Esophagus (tissue), 2 donors: ENCODE measurements around the gene NPLOC4. TPM values are rescaled to one million over a fixed set of nuclear protein-coding genes. Genes with fewer than 3 reads are reported as not detected.
"Not testable (repeated sequence)": the region's sequence is repeated elsewhere in the genome, so short reads cannot be mapped to it uniquely, and the experiment has no call there.

ENCODE experiments used
- H3K27ac ChIP-seq, 2 donors: one replicate each; pipeline ENCODE4 v1.5.1; 2013; ENCODE audit warnings: low read depth in 2 of 2, mild to moderate bottlenecking in 2 of 2, inconsistent platforms in 1 of 2, low read length in 1 of 2, moderate library complexity in 1 of 2
- H3K27me3 ChIP-seq, 2 donors: one replicate each; pipeline ENCODE4 v1.6.1; 2013; ENCODE audit warnings: low read length in 2 of 2, control low read depth in 1 of 2, mild to moderate bottlenecking in 1 of 2; ENCODE audit not compliant: insufficient read depth in 2 of 2, control insufficient read depth in 1 of 2
- H3K36me3 ChIP-seq, 2 donors: one replicate each; pipeline ENCODE4 v1.6.1; 2013; ENCODE audit warnings: low read length in 1 of 2; ENCODE audit not compliant: control insufficient read depth in 2 of 2, insufficient read depth in 2 of 2
- H3K4me1 ChIP-seq, 2 donors: one replicate each; pipeline ENCODE4 v1.6.1; 2013; ENCODE audit warnings: low read length in 1 of 2; ENCODE audit not compliant: control insufficient read depth in 2 of 2, insufficient read depth in 2 of 2
- H3K4me3 ChIP-seq, 2 donors: one replicate each; pipeline ENCODE4 v1.5.1; 2013; ENCODE audit warnings: low read length in 2 of 2, mild to moderate bottlenecking in 2 of 2, low read depth in 1 of 2, moderate library complexity in 1 of 2
- H3K9me3 ChIP-seq, 2 donors: one replicate each; pipeline ENCODE4 v1.6.1; 2013; ENCODE audit warnings: mild to moderate bottlenecking in 2 of 2, low read depth in 1 of 2, low read length in 1 of 2, moderate library complexity in 1 of 2; ENCODE audit not compliant: control insufficient read depth in 2 of 2, insufficient read depth in 1 of 2
- WGBS, 2 donors: extraction: QIAGEN DNeasy Blood & Tissue Kit; methylation state at CpG; one replicate each; pipeline ENCODE4 v1.1.7; 2013; 5-methylcytosine and 5-hydroxymethylcytosine counted together
- polyA plus RNA-seq, 2 donors: library from polyadenylated mRNA; stranded (reverse); fragments of 200-250 nt; gene quantifications; one replicate each; pipeline ENCODE4 v1.2.3, GENCODE V29; 2013
- donor health status: healthy with polysubstance abuse.
- donor health status: Bipolar disorder and iron deficiency.

The NPLOC4 gene
- polyA plus RNA-seq, 2 donors, result 30.6 to 38.8 TPM

- Histone ChIP-seq H3K27ac (no peak overlapping the region), H3K36me3 (peaks cover 4 to 31% of the 10 kb centered on the region in 2 donors), H3K4me3 (no peak overlapping the region), H3K27me3 (no peaks in the 10 kb centered on the region), H3K4me1 (peaks cover 2 to 5% of the 10 kb centered on the region in 2 donors), H3K9me3 (no peaks in the 10 kb centered on the region)
- 38 to 41% methylated on average over 9 of the region's 9 CpGs for WGBS, 2 donors
These were observed 35.3 kb downstream of the NPLOC4 start for GRCh38 chr17:81601525-81602120.

DNA sequence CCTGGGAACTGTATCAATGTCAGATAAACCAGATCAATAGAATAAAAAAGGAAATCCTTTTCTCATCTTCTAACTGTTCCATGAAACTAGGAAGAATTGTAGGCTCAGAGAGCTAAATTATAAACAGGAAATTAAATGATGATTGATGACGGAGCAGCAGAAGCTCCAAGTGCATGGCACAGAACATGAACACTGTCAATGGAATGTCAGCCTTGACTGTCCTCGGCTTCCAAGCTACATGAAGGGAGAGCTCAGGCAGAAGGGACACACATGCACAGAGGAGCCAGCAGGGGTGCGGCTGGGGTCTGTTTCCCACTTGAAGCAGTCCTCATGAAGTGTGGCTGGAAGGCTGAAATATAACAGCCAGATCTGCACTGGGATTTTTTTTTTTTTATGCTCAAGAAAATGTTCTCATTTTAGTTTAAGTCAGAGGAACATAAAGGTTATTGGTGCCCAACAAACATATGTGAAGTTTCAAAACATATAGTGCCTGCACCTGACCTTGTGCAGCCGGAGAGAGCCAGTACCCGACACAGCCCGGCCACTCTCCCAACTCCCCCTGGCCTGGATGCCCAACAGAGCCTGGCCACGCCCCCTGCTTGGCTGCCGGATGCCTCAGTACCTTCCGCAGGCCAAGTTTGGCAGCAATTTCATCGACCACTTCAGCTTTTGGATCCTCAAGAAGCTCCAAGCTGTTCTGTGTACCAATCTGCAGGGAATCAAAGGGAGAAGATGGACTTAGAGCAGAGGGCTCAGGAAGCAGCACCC is 37.0 kb downstream of the NPLOC4 start:
- 47 to 70% methylated on average over 10 of the region's 10 CpGs for WGBS, 2 donors
- no peak overlapping the region for H3K27ac ChIP-seq
- H3K36me3 ChIP-seq, result peaks cover 0 to 25% of the 10 kb centered on the region in 2 donors

GRCh38 chr17:81593105-81593871 is 43.6 kb downstream of the NPLOC4 start:
- no peak overlapping the region for H3K27ac ChIP-seq
- WGBS, 2 donors, result 90 to 92% methylated on average over 11 of the region's 11 CpGs
- H3K27me3 ChIP-seq, result no peaks in the 10 kb centered on the region
- H3K9me3 ChIP-seq, result no peaks in the 10 kb centered on the region
- H3K4me1 ChIP-seq, result peaks cover 0 to 2% of the 10 kb centered on the region in 2 donors
- peaks cover 9 to 21% of the 10 kb centered on the region in 2 donors for H3K36me3 ChIP-seq
- no peak overlapping the region for H3K4me3 ChIP-seq

More for the DNA sequence above, 37.0 kb downstream of the NPLOC4 start:
- Histone ChIP-seq H3K9me3 (no peaks in the 10 kb centered on the region), H3K4me1 (peaks cover 2 to 5% of the 10 kb centered on the region in 2 donors), H3K27me3 (no peaks in the 10 kb centered on the region), H3K4me3 (no peak overlapping the region)

- Histone ChIP-seq H3K27me3 (no peaks in the 10 kb centered on the region), H3K9me3 (no peaks in the 10 kb centered on the region), H3K27ac (no peak overlapping the region), H3K36me3 (peaks cover 12 to 22% of the 10 kb centered on the region in 2 donors), H3K4me1 (no peaks in the 10 kb centered on the region), H3K4me3 (no peak overlapping the region)
- WGBS, 2 donors, result 93 to 95% methylated on average over 14 of the region's 14 CpGs
These were observed 44.9 kb downstream of the NPLOC4 start for GRCh38 chr17:81591971-81592370.

GRCh38 chr17:81590121-81590520 is 46.8 kb downstream of the NPLOC4 start:
- Histone ChIP-seq H3K27ac (no peak overlapping the region), H3K36me3 (peaks cover 19 to 27% of the 10 kb centered on the region in 2 donors), H3K4me1 (no peaks in the 10 kb centered on the region), H3K4me3 (no peak overlapping the region), H3K27me3 (no peaks in the 10 kb centered on the region), H3K9me3 (no peaks in the 10 kb centered on the region)
- 93% methylated on average over 8 of the region's 8 CpGs for WGBS, 2 donors

- Histone ChIP-seq H3K36me3 (peaks cover 19 to 27% of the 10 kb centered on the region in 2 donors), H3K4me1 (no peaks in the 10 kb centered on the region), H3K9me3 (no peaks in the 10 kb centered on the region), H3K4me3 (no peak overlapping the region), H3K27ac (no peak overlapping the region), H3K27me3 (no peaks in the 10 kb centered on the region)
- 94 to 95% methylated on average over 5 of the region's 5 CpGs for WGBS, 2 donors
These were observed 47.3 kb downstream of the NPLOC4 start for GRCh38 chr17:81589612-81590011.

DNA sequence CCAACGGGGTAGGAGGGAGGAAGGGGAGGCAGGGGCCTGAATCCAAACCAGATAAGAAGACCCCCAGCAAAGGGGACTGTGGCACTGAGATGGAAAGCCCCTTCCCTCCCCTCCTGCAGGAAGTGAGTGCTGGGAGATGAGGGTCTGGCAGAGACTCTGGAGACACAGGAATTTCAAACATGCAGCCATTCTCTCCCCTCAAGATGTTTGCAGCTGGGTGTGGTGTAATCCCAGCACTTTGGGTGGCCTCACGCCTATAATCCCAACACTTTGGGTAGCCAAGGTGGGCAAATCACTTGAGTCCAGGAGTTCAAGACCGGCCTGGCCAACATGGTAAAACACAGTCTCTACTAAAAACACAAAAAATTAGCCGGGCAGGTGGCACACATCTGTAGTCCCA is 50.8 kb downstream of the NPLOC4 start:
- Histone ChIP-seq H3K27ac (no peak overlapping the region), H3K36me3 (peaks cover 25 to 37% of the 10 kb centered on the region in 2 donors), H3K4me3 (no peak overlapping the region), H3K4me1 (no peaks in the 10 kb centered on the region), H3K9me3 (no peaks in the 10 kb centered on the region), H3K27me3 (no peaks in the 10 kb centered on the region)
- 91 to 93% methylated on average over 4 of the region's 4 CpGs for WGBS, 2 donors

DNA sequence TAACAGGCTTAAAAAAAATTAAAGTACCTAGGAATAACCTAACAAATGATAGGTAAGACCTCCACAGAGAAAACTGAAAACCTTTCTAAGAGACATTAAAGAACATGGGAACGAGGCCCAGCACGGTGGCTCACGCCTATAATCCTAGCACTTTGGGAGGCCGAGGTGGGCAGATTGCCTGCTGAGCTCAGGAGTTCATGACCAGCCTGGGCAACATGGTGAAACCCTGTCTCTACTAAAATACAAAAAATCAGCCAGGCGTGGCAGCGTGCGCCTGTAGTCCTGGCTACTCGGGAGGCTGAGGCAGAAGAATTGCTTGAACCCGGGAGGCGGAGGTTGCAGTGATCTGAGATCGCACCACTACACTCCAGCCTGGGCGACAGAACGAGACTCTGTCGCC is 52.1 kb downstream of the NPLOC4 start:
- H3K4me3 ChIP-seq, H3K4me1 ChIP-seq, H3K27me3 ChIP-seq, H3K27ac ChIP-seq, H3K9me3 ChIP-seq: not testable (repeated sequence)
- 93 to 94% methylated on average over 14 of the region's 14 CpGs for WGBS, 2 donors
- peaks cover 25 to 40% of the 10 kb centered on the region in 2 donors for H3K36me3 ChIP-seq

DNA sequence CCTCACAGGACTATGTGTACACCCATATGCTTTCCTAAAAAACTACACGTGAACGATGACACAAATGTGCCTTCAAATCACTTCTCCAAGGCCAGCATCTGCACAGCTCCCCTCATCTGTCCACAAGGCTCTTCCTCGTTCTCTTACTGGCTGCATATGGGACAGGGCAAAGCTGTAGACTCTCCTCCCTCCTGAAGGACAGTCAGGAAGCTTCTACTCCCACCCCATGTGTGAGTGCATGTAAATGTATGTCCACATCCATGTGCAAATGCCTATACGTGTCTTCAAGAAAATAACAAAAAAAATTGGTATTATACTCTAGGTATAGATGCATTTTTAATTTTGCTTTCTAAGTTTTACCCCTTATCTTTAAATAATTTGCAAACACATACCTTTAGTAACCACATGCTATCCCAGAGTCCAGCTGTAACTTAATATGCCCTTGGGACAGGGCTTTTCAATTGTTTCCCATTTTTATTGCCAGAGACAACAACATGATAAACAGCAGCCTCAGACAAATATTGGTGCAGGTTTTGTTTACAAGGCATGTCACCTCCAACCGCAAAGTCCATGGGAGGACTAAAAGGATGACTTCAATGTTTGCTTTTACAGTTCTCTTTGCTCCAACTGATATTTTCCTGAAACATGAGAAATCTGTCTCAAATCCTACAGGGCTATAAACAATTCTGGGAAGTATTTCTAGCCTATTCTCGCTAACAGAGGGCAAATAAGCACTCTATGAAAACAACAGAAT is 53.1 kb downstream of the NPLOC4 start:
- Histone ChIP-seq H3K27ac (no peak overlapping the region), H3K4me3 (no peak overlapping the region), H3K9me3 (no peaks in the 10 kb centered on the region), H3K36me3 (peaks cover 23 to 42% of the 10 kb centered on the region in 2 donors), H3K4me1 (no peaks in the 10 kb centered on the region), H3K27me3 (no peaks in the 10 kb centered on the region)
- WGBS, 2 donors, result 88 to 89% methylated on average over 6 of the region's 6 CpGs
